K562 (cell line): Measurements from ENCODE around the gene CACNA1C. TPM values are rescaled to one million over a fixed set of nuclear protein-coding genes. Genes with fewer than 3 reads are reported as not detected.

Source experiments
- ATAC-seq: fragments of 200-7000 bp; cut with Tn5 transposase; 3 replicates; pipeline ENCODE4 v1.9.1; 2020; ENCODE audit warnings: moderate library complexity
- BruUV-seq: library from RNA; stranded (reverse); fragments of 400-500 nt; replicated peaks from 2 replicates; lab custom pipeline; 2021; lab: Mats Ljungman, UMichigan
- CTCF ChIA-PET: fragments of 300-600 bp; formaldehyde crosslinking; extraction: SDS; loops from one replicate; lab custom pipeline; 2021; ENCODE audit warnings: low intra/inter-chr PET ratio; lab: Yijun Ruan, JAX
- POLR2A ChIA-PET: fragments of 300-600, 350-650 bp; sonication (Branson Sonifier 250); formaldehyde crosslinking; extraction: SDS; loops from one replicate; lab custom pipeline; 2021; ENCODE audit warnings: antibody characterized with exemption, inconsistent platforms; lab: Yijun Ruan, JAX
- DNase-seq, 4 experiments: peaks; one replicate each; pipeline versions ENCODE4 v3.0.0 to v3.0.0-alpha.2; 2011 to 2018; ENCODE audit warnings: low spot score in 3 of 4, mixed read lengths in 3 of 4; ENCODE audit errors: extremely low read depth in 1 of 4
- FAIRE-seq: peaks from 2 replicates; lab custom pipeline; 2011; peaks lifted over from hg19 to GRCh38; lab: Jason Lieb, UNC
- H2AFZ ChIP-seq: 2 replicates; pipeline ENCODE4 v1.6.0; 2011; ENCODE audit warnings: low read depth, low read length, control low read depth, inconsistent platforms
- H3K27ac ChIP-seq: fragments of 200-600 bp; 3 replicates; pipeline ENCODE4 v1.8.0; 2011; ENCODE audit warnings: low read depth, mild to moderate bottlenecking, control low read depth, inconsistent platforms, low read length, moderate library complexity, mixed read lengths; ENCODE audit errors: extremely low read depth
- H3K27me3 ChIP-seq, 2 experiments: fragments of 300-600 bp in 1 of 2; 2 replicates in 1 of 2; 3 replicates in 1 of 2; pipeline versions ENCODE4 v1.6.0 to v1.8.0; 2011; ENCODE audit warnings: inconsistent platforms in 2 of 2, low read length in 2 of 2, mild to moderate bottlenecking in 1 of 2, mixed read lengths in 1 of 2, moderate library complexity in 1 of 2; ENCODE audit not compliant: control insufficient read depth in 2 of 2, insufficient read depth in 2 of 2
- H3K36me3 ChIP-seq: fragments of 300-600 bp; 3 replicates; pipeline ENCODE4 v1.8.0; 2011; ENCODE audit warnings: mild to moderate bottlenecking, low read length, inconsistent platforms; ENCODE audit not compliant: control insufficient read depth, insufficient read depth
- H3K4me1 ChIP-seq, 2 experiments: fragments of 200-600 bp in 1 of 2; replicated peaks in 1 of 2; 2 replicates in 1 of 2; 3 replicates in 1 of 2; pipeline versions ENCODE4 v1.5.1 to v1.8.0; 2011; ENCODE audit warnings: inconsistent platforms in 2 of 2, low read length in 2 of 2, mild to moderate bottlenecking in 1 of 2, mixed read lengths in 1 of 2, moderate library complexity in 1 of 2; ENCODE audit not compliant: control insufficient read depth in 2 of 2, insufficient read depth in 2 of 2
- H3K4me2 ChIP-seq: 2 replicates; pipeline ENCODE4 v1.6.1; 2011; ENCODE audit warnings: low read length, control low read depth, inconsistent platforms, mixed read lengths; ENCODE audit not compliant: insufficient read depth
- H3K4me3 ChIP-seq: fragments of 200-600 bp; sonication (generic), shearing (Covaris generic); 2 replicates; pipeline ENCODE4 v1.5.1; 2016; ENCODE audit warnings: control low read depth, inconsistent platforms
- H3K79me2 ChIP-seq: fragments of 200-600 bp; 3 replicates; pipeline ENCODE4 v1.8.0; 2011; ENCODE audit warnings: low read length, inconsistent platforms; ENCODE audit not compliant: control insufficient read depth, insufficient read depth
- H3K9ac ChIP-seq, 2 experiments: 2 replicates each; pipeline versions ENCODE4 v1.6.0 to v1.6.1; 2011; ENCODE audit warnings: low read depth in 2 of 2, low read length in 2 of 2, control low read depth in 1 of 2, inconsistent platforms in 1 of 2, mild to moderate bottlenecking in 1 of 2, mixed read lengths in 1 of 2; ENCODE audit not compliant: insufficient read depth in 1 of 2
- H3K9me1 ChIP-seq: one replicate; pipeline ENCODE4 v1.6.0; 2011; ENCODE audit warnings: inconsistent platforms, mild to moderate bottlenecking, low read length, moderate library complexity; ENCODE audit not compliant: control insufficient read depth, insufficient read depth
- H3K9me3 ChIP-seq: replicated peaks from 2 replicates; pipeline ENCODE4 v1.5.1; 2011; ENCODE audit warnings: low read depth, low read length, inconsistent platforms; ENCODE audit not compliant: control insufficient read depth, insufficient read depth
- H4K20me1 ChIP-seq: replicated peaks from 2 replicates; pipeline ENCODE4 v1.6.1; 2011; ENCODE audit warnings: low read length, inconsistent platforms, mixed read lengths; ENCODE audit not compliant: control insufficient read depth, insufficient read depth
- ADNP ChIP-seq: fragments of 200-800 bp; sonication (Bioruptor generic); IDR thresholded peaks from 2 replicates; pipeline ENCODE4 v1.6.1; 2016; ENCODE audit warnings: missing genetic modification characterization, missing compliant biosample characterization
- CBFA2T3 ChIP-seq: fragments of 450-650 bp; IDR thresholded peaks from 2 replicates; pipeline ENCODE4 v1.6.1; 2017
- CHD1 ChIP-seq: fragments of 200-600 bp; sonication (generic); IDR thresholded peaks from one replicate; pipeline ENCODE4 v1.6.1; 2012; ENCODE audit warnings: mild to moderate bottlenecking, moderate library complexity, low read length, inconsistent platforms
- ETV1 ChIP-seq: fragments of 450-650 bp; conservative IDR thresholded peaks from 2 replicates; pipeline ENCODE4 v1.6.1; 2016; ENCODE audit warnings: missing genetic modification characterization, control low read depth, low read depth, missing compliant biosample characterization
- LEF1 ChIP-seq: fragments of 450-650 bp; IDR thresholded peaks from 2 replicates; pipeline ENCODE4 v1.6.1; 2016; ENCODE audit warnings: mild to moderate bottlenecking
- MTF1 ChIP-seq: fragments of 250-450 bp; sonication (Bioruptor Pico); IDR thresholded peaks from 2 replicates; pipeline ENCODE4 v1.9.0; 2021; ENCODE audit warnings: moderate library complexity, mild to moderate bottlenecking, inconsistent platforms, borderline replicate concordance
- XRCC4 ChIP-seq: IDR thresholded peaks from one replicate; pipeline ENCODE4 v1.6.1; 2011; ENCODE audit not compliant: insufficient read depth, insufficient read length; ENCODE audit errors: extremely low read depth
- ZBTB1 ChIP-seq: sonication (generic); formaldehyde crosslinking; IDR thresholded peaks from 2 replicates; pipeline ENCODE4 v1.8.1; 2023; ENCODE audit warnings: missing genetic modification reagents, low read depth, mild to moderate bottlenecking, borderline replicate concordance
- ZKSCAN8 ChIP-seq: fragments of 200-800 bp; sonication (Bioruptor generic); IDR thresholded peaks from 2 replicates; pipeline ENCODE4 v1.6.1; 2016; ENCODE audit warnings: missing genetic modification characterization, missing compliant biosample characterization
- ZNF584 ChIP-seq: fragments of 200-800 bp; sonication (Bioruptor generic); IDR thresholded peaks from 2 replicates; pipeline ENCODE4 v1.6.1; 2016; ENCODE audit warnings: low read depth, mild to moderate bottlenecking, missing genetic modification characterization, missing compliant biosample characterization
- ZNF717 ChIP-seq: fragments of 250-450 bp; sonication (Bioruptor Pico); IDR thresholded peaks from 2 replicates; pipeline ENCODE4 v1.5.0; 2021
- ZNF76 ChIP-seq: fragments of 250-450 bp; sonication (Bioruptor Pico); IDR thresholded peaks from 2 replicates; pipeline ENCODE4 v1.4.0; 2020; ENCODE audit warnings: mild to moderate bottlenecking, moderate library complexity, borderline replicate concordance
- WGBS: fragments of 100-300 bp; shearing (Covaris generic); methylation state at CpG from one replicate; pipeline ENCODE4 v1.1.6; 2016; ENCODE audit warnings: low coverage, mixed read lengths; ENCODE audit not compliant: insufficient coverage; ENCODE audit errors: missing lambda C conversion rate; 5-methylcytosine and 5-hydroxymethylcytosine counted together
- in situ Hi-C: fragments of 300-500 bp; cut with MboI; formaldehyde crosslinking; loops from 4 replicates; pipeline ENCODE4 v1.15.0; 2018; ENCODE audit warnings: inconsistent platforms, mixed read lengths
- intact Hi-C: fragments of 100-400 bp; cut with micrococcal nuclease; formaldehyde crosslinking; loops from 2 replicates; pipeline ENCODE4 v1.14.2; 2022
- polyA plus RNA-seq, 8 experiments: library from polyadenylated mRNA; depleted of rRNA in 4 of 8; stranded (reverse) in 5 of 8; unstranded in 3 of 8; fragments of >200 nt; fragmentation: Nextera tagmentation in 2 of 8; fragmentation: Illumina TruSeq in 1 of 8; extraction: Ambion mirVana in 2 of 8; extraction: Trizol in 1 of 8; gene quantifications; 2 replicates each; pipeline versions ENCODE4 v1.2.1 to v1.2.3, GENCODE V29; 2011 to 2014; ENCODE audit warnings: inconsistent platforms in 1 of 8, missing spikeins in 1 of 8
- total RNA-seq, 7 experiments: library from RNA; depleted of rRNA in 6 of 7; stranded (reverse); fragments of >200 nt in 6 of 7; fragmentation: Illumina TruSeq in 2 of 7; extraction: Trizol in 2 of 7; gene quantifications; 2 replicates each; pipeline versions ENCODE4 v1.2.1 to v1.2.3, GENCODE V29; 2011 to 2021; ENCODE audit warnings: low replicate concordance in 1 of 7
- TF ChIP-seq, protein P1 (sequence below): fragments of 250-450 bp; sonication (Bioruptor Pico); IDR thresholded peaks from 2 replicates; pipeline ENCODE4 v1.4.0; 2020; ENCODE audit warnings: mild to moderate bottlenecking, moderate library complexity, borderline replicate concordance
- TF ChIP-seq, protein P2 (sequence below): sonication (generic); formaldehyde crosslinking; IDR thresholded peaks from 2 replicates; pipeline ENCODE4 v1.8.1; 2023; ENCODE audit warnings: mild to moderate bottlenecking, missing genetic modification reagents

Gene CACNA1C
- total and polyA plus RNA-seq, 9 of the 15 experiments (the other 6 are each of a cell fraction or from before 2014, with no cell fraction given), result not detected

DNA sequence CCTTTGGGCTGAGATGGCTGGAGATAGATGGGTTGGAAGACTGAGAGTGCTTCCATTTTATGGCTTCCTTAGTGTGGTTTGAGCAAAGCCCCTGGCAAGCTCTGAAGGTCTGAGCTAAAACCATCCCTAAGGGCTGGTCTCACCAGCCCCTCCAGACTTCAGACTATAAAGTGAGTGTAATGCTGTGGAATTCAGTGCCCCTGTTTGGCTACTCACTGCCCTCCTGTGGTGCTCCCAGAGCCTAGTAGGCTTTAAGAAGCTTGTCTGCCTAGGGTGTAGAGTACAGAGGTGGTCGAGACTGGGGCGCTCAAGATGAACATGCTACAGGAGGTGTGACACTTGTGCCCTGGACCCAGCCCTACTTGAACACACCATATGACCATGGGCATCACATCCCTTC lies 495.3 kb downstream of the CACNA1C start:
- no peaks in the 10 kb centered on the region for H3K9me3 ChIP-seq
- TF ChIP-seq CBFA2T3 (no peak), ZBTB1 (CRISPR knock-in tag) (no peak), ZNF717 (CRISPR knock-in tag) (no peak), MTF1 (CRISPR knock-in tag) (no peak), ZNF584 (no peak), CHD1 (no peak), ZNF76 (no peak), LEF1 (no peak), ZKSCAN8 (CRISPR knock-in tag) (no peak), ETV1 (tag) (no peak), ADNP (tag) (no peak), XRCC4 (no peak)
- TF ChIP-seq, protein P1, sequence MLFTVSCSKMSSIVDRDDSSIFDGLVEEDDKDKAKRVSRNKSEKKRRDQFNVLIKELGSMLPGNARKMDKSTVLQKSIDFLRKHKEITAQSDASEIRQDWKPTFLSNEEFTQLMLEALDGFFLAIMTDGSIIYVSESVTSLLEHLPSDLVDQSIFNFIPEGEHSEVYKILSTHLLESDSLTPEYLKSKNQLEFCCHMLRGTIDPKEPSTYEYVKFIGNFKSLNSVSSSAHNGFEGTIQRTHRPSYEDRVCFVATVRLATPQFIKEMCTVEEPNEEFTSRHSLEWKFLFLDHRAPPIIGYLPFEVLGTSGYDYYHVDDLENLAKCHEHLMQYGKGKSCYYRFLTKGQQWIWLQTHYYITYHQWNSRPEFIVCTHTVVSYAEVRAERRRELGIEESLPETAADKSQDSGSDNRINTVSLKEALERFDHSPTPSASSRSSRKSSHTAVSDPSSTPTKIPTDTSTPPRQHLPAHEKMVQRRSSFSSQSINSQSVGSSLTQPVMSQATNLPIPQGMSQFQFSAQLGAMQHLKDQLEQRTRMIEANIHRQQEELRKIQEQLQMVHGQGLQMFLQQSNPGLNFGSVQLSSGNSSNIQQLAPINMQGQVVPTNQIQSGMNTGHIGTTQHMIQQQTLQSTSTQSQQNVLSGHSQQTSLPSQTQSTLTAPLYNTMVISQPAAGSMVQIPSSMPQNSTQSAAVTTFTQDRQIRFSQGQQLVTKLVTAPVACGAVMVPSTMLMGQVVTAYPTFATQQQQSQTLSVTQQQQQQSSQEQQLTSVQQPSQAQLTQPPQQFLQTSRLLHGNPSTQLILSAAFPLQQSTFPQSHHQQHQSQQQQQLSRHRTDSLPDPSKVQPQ (CRISPR knock-in tag), result no peak
- TF ChIP-seq, protein P2, sequence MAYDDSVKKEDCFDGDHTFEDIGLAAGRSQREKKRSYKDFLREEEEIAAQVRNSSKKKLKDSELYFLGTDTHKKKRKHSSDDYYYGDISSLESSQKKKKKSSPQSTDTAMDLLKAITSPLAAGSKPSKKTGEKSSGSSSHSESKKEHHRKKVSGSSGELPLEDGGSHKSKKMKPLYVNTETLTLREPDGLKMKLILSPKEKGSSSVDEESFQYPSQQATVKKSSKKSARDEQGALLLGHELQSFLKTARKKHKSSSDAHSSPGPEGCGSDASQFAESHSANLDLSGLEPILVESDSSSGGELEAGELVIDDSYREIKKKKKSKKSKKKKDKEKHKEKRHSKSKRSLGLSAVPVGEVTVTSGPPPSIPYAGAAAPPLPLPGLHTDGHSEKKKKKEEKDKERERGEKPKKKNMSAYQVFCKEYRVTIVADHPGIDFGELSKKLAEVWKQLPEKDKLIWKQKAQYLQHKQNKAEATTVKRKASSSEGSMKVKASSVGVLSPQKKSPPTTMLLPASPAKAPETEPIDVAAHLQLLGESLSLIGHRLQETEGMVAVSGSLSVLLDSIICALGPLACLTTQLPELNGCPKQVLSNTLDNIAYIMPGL (CRISPR knock-in tag), result no peak
- H2AFZ ChIP-seq, result no peak overlapping the region
- H3K79me2 ChIP-seq, result no peaks in the 10 kb centered on the region
- BruUV-seq, result no TSS peak
- H3K4me1 ChIP-seq, result no peaks in the 10 kb centered on the region
- ChIA-PET POLR2A (no interaction called here), CTCF (no interaction called here)
- no peak for FAIRE-seq
- no peak overlapping the region for H3K4me3 ChIP-seq
- no peaks in the 10 kb centered on the region for H3K36me3 ChIP-seq
- DNase-seq, result no peak
- WGBS, result 0% methylated on average over 2 of the region's 2 CpGs
- no peak overlapping the region for H3K4me2 ChIP-seq
- no peak overlapping the region for H3K27ac ChIP-seq
- H4K20me1 ChIP-seq, result no peaks in the 10 kb centered on the region
- in situ Hi-C loops (no loop called here), intact Hi-C loops (no loop called here)
- no peak overlapping the region for H3K9ac ChIP-seq
- peaks cover 3 to 34% of the 10 kb centered on the region in 2 experiments; a peak in 4 of 5 replicates for H3K27me3 ChIP-seq
- ATAC-seq, result no peak
- no peaks in the 10 kb centered on the region for H3K9me1 ChIP-seq
